BLaER1 treated with 17β-estradiol and CSF1 and Interleukin-3, amounts not matched to agents 10 nM and 100 nM (cell line): ENCODE data around the gene DCPS.
A peak's percentile ranks its signal among the peaks of the same experiment; 100 is the strongest.
"Not testable (repeated sequence)": the region's sequence is repeated elsewhere in the genome, so short reads cannot be mapped to it uniquely, and the experiment has no call there.

ENCODE experiments used
- H3K27ac ChIP-seq, 11 experiments: shearing (Covaris generic); formaldehyde crosslinking; 2 replicates each; pipeline ENCODE4 v1.8.1; 2022
- H3K27me3 ChIP-seq, 11 experiments: shearing (Covaris generic); formaldehyde crosslinking; 2 replicates each; pipeline ENCODE4 v1.8.1; 2022
- H3K36me3 ChIP-seq, 11 experiments: shearing (Covaris generic); formaldehyde crosslinking; 2 replicates each; pipeline ENCODE4 v1.8.1; 2022
- H3K4me1 ChIP-seq, 10 experiments: shearing (Covaris generic); formaldehyde crosslinking; 2 replicates each; pipeline ENCODE4 v1.8.1; 2022
- H3K4me2 ChIP-seq, 11 experiments: shearing (Covaris generic); formaldehyde crosslinking; 2 replicates each; pipeline ENCODE4 v1.8.1; 2022
- H3K4me3 ChIP-seq, 10 experiments: shearing (Covaris generic); formaldehyde crosslinking; 2 replicates each; pipeline ENCODE4 v1.8.1; 2022
- H3K9ac ChIP-seq, 11 experiments: shearing (Covaris generic); formaldehyde crosslinking; 2 replicates each; pipeline ENCODE4 v1.8.1; 2022
- H3K9me3 ChIP-seq, 11 experiments: shearing (Covaris generic); formaldehyde crosslinking; replicated peaks in 1 of 11; 2 replicates each; pipeline ENCODE4 v1.8.1; 2022
- H4K20me1 ChIP-seq, 11 experiments: shearing (Covaris generic); formaldehyde crosslinking; 2 replicates each; pipeline ENCODE4 v1.8.1; 2022
- Cebpa-rat ChIP-seq, 11 experiments: shearing (Covaris generic); IDR thresholded peaks; 2 replicates each; pipeline ENCODE4 v1.8.1; 2022

The DCPS gene

DNA sequence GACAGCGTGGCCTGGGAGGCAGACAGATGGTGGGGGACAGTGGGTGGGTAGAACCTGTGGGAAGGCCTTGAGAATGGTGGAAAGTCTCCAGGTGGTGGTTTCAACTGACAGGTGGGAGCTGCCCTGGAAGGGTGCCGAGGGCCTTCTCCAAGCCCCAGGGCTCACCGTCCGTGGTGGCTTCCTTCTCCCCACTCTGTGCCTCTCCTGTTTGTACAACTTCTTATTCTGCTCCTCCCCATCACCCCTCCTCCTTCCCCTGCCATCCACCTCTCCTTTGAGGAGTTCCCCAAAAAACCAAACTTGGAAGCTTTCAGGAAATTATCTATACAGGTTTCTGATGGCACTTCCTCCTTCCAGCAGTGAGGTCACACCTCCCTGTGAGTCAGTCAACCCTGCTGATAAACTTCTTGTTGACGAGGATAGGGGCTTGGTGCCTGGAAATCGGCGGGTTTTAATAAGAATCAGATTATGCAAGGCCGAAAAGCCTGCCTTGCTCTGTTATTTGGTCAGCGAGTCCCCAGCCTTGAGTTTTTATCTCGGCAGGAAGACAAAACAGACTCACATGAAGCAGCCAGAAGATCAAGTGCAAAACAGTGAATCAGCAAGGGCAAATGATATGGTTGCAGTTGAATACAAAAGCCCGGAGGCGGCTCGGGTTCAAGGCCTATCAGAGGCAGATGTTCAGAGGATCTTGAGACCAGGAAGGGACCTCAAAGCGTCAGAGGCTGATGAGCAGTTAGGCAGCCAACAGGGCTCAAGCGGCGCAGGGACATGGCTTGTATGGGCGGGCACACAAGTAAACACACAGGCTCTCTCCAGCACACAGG is 42.1 kb downstream of the DCPS start:
- H3K27ac ChIP-seq, result peak overlapping the region; percentile 43 to 71 (median 60); a peak in 20 of 22 replicates
- H3K9me3 ChIP-seq, result no peaks in the 10 kb centered on the region
- H3K4me2 ChIP-seq, result peak overlapping the region; percentile 69 to 89 (median 77)
- peaks cover 0 to 71% (median 30%) of the 10 kb centered on the region in 11 experiments; a peak in 18 of 22 replicates for H4K20me1 ChIP-seq
- peak overlapping the region in 1 of 10 experiments; percentile 31; a peak in 1 of 20 replicates for H3K4me3 ChIP-seq
- no peaks in the 10 kb centered on the region for H3K27me3 ChIP-seq
- peaks cover 21 to 65% (median 48%) of the 10 kb centered on the region in 11 experiments; a peak in 21 of 22 replicates for H3K36me3 ChIP-seq
- TF ChIP-seq Cebpa-rat (IDR thresholded peaks at IDR 0.05), result no peak
- peak overlapping the region in 9 of 11 experiments; percentile 6 to 60 (median 46); a peak in 16 of 22 replicates for H3K9ac ChIP-seq
- H3K4me1 ChIP-seq, result peaks cover 62 to 80% (median 72%) of the 10 kb centered on the region in 10 experiments

DNA sequence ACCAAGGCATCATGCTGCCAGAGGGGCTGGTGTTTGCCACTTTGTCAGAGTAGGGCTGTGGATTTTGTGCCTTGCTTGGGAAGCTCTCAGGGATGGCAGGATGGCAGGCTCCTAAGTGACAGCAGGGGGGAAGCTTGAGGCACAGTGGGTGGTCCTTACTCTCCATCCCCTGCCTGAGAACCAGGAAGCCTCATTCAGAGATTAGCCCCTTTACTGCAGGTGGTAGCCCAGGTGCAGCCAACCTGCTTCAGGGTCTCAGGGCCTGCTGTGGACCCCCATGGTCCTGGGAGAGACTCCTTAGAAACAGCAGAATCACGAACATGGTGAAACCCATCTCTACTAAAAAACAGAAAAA is 42.7 kb downstream of the DCPS start:
- no peaks in the 10 kb centered on the region for H3K9me3 ChIP-seq
- TF ChIP-seq Cebpa-rat (IDR thresholded peaks at IDR 0.05), result no peak
- no peaks in the 10 kb centered on the region for H3K27me3 ChIP-seq
- H3K9ac ChIP-seq, result peak overlapping the region in 10 of 11 experiments; percentile 6 to 60 (median 44); a peak in 16 of 22 replicates
- peak overlapping the region in 1 of 10 experiments; percentile 31; a peak in 2 of 20 replicates for H3K4me3 ChIP-seq
- H3K4me1 ChIP-seq, result peaks cover 62 to 80% (median 72%) of the 10 kb centered on the region in 10 experiments
- H3K36me3 ChIP-seq, result peaks cover 21 to 65% (median 45%) of the 10 kb centered on the region in 11 experiments; a peak in 21 of 22 replicates
- peak overlapping the region; percentile 69 to 89 (median 77) for H3K4me2 ChIP-seq
- peak overlapping the region in 10 of 11 experiments; percentile 43 to 71 (median 60); a peak in 20 of 22 replicates for H3K27ac ChIP-seq
- H4K20me1 ChIP-seq, result peaks cover 0 to 66% (median 30%) of the 10 kb centered on the region in 11 experiments; a peak in 18 of 22 replicates

DNA sequence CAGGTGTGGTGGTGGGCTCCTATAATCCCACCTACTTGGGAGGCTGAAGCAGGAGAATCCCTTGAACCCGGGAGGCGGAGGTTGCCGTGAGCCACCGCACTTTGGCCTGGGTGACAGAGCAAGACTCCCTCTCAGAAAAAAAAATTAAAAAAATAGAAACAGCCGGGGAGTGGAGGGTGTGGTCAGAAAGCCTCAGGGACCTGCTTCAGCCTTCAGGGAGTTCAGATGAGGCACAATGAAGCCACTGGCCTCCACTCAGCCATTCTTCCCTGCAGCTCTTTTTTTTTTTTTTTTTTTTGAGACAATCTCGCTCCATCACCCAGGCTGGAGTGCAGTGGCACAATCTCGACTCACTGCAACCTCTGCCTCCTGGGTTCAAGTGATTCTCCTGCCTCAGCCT is 43.1 kb downstream of the DCPS start:
- H3K4me1 ChIP-seq, result peaks cover 62 to 80% (median 72%) of the 10 kb centered on the region in 10 experiments
- H3K9ac ChIP-seq, result peak overlapping the region in 9 of 11 experiments; percentile 6 to 60 (median 46); a peak in 12 of 22 replicates
- H3K4me3 ChIP-seq, H3K27me3 ChIP-seq, H3K9me3 ChIP-seq: not testable (repeated sequence)
- peak overlapping the region in 9 of 11 experiments; percentile 43 to 71 (median 61); a peak in 15 of 22 replicates for H3K27ac ChIP-seq
- peak overlapping the region; percentile 69 to 89 (median 77) for H3K4me2 ChIP-seq
- H4K20me1 ChIP-seq, result peaks cover 0 to 62% (median 30%) of the 10 kb centered on the region in 11 experiments; a peak in 18 of 22 replicates
- H3K36me3 ChIP-seq, result peaks cover 21 to 63% (median 42%) of the 10 kb centered on the region in 11 experiments; a peak in 21 of 22 replicates

DNA sequence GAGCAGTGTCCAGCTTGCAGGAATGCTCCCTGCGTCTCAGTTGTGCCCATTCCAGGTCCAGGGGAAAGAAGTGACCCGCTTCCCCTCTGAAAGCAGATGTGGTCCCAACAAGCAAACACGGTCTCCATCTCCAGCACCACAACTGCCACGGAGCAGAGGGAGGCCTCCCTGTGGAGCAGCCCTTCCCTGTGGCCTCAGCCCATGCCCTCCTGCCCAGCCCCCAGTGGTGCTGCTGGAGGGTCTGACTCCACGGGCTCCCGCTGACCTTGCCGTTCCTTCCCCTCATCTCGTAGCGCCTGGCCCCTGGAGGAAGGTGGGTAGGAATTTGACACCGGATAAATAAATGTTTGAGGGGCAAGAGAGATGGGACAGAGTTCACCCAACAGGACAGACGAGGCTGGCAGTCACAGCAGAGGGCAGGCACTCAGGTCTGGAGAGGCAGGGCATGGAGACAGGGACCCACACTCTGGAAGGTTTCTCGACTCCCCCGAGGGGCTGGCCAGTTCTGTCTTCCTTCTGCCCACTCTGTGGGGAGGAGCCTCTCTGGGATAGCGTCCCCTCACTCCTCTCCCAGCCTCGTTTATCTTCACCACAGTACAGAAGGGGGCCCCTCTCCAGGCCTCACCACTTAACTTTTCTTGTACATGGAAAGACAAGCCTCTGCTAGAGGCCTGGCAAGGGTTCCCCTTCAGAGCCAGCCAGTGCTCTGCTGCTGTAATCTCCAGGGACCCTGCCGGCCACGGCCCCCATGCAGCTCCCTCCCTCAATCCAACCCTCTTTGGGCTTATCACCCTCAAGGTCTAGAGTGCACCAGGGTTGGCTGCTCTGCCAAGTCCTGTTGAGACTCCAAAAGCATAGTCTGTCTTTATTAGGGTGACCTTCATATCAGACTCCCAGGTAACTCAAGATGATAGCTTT is 44.1 kb downstream of the DCPS start:
- Histone ChIP-seq H3K9ac (peak overlapping the region in 6 of 11 experiments; percentile 13 to 55 (median 34); a peak in 8 of 22 replicates), H3K9me3 (no peaks in the 10 kb centered on the region), H3K4me3 (no peak overlapping the region), H4K20me1 (peaks cover 0 to 57% (median 30%) of the 10 kb centered on the region in 11 experiments; a peak in 18 of 22 replicates), H3K4me1 (peaks cover 66 to 84% (median 73%) of the 10 kb centered on the region in 10 experiments), H3K27me3 (no peaks in the 10 kb centered on the region), H3K27ac (peak overlapping the region in 7 of 11 experiments; percentile 5 to 52 (median 26); a peak in 10 of 22 replicates), H3K36me3 (peaks cover 20 to 54% (median 35%) of the 10 kb centered on the region in 11 experiments; a peak in 21 of 22 replicates), H3K4me2 (peak overlapping the region; percentile 26 to 89 (median 77))
- no peak for TF ChIP-seq Cebpa-rat (IDR thresholded peaks at IDR 0.05)

DNA sequence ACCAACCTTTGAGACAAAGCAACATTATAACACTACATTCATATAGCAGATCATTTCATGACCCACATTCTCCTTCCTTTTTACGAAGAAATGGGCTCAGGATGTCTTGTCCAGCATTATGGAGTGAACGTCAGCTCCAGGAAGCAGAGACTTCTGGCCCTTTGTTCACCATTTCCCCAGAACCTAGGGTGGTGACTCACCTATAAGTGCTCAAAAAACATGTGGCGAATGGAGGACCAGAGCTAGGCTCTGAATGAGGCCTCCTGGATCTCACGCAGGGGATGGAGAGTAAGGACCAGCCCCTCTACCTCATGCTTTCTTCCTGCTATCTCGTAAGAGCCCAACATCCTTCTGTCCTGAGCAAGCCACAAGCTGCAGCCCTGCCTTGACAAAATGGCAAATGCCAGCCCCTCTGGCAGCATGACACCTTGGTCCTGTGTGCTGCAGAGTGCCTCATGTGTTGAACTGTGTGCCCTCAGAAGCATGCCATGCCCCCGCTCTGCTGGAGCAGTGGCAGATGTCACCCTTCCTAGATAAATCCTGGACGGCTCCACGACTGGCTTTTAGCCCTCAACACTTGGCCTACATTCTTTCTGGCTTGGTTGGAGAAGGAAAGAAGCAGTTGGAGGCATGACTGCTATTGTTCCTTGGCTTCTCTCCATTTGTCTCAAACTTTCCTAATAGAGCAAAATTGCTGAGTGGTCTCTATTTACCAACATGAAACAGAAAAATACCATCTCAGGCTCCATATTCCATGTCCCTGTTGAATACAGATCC is 45.1 kb downstream of the DCPS start:
- Histone ChIP-seq H3K36me3 (peaks cover 11 to 44% (median 25%) of the 10 kb centered on the region in 11 experiments; a peak in 20 of 22 replicates), H3K4me1 (peaks cover 76 to 94% (median 82%) of the 10 kb centered on the region in 10 experiments), H3K9ac (peak overlapping the region in 1 of 11 experiments; percentile 26; a peak in 1 of 22 replicates), H3K27me3 (no peaks in the 10 kb centered on the region), H3K4me3 (no peak overlapping the region), H3K27ac (peak overlapping the region in 5 of 11 experiments; percentile 1 to 52 (median 26); a peak in 1 of 22 replicates), H3K4me2 (peak overlapping the region; percentile 2 to 89 (median 77); a peak in 19 of 22 replicates), H4K20me1 (peaks cover 0 to 47% (median 30%) of the 10 kb centered on the region in 11 experiments; a peak in 18 of 22 replicates), H3K9me3 (no peaks in the 10 kb centered on the region)
- no peak for TF ChIP-seq Cebpa-rat (IDR thresholded peaks at IDR 0.05)

DNA sequence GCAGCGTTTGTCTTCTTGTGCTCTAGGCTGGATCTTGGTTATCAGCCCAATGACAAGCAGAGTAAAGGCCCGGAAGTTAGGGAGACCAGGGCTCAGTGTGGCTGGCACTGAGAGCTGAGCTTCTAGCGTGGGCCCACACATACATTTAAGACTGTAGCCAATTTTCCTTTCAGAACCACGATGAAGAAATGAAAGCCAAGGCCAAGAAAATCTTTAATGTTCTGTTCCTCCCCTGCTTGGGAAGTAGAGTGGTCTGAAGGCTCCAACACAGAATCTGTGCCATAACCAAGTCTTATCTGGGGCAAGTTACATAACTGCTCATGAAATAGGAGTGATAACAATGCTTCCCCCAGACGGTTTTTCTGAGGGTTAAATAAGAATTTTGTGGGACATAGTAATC is 47.0 kb downstream of the DCPS start:
- no peak overlapping the region for H3K4me3 ChIP-seq
- no peaks in the 10 kb centered on the region for H3K9me3 ChIP-seq
- H3K4me2 ChIP-seq, result peak overlapping the region; percentile 46 to 99 (median 95); a peak in 16 of 22 replicates
- peaks cover 74 to 91% (median 83%) of the 10 kb centered on the region in 10 experiments for H3K4me1 ChIP-seq
- H3K27me3 ChIP-seq, result no peaks in the 10 kb centered on the region
- no peak for TF ChIP-seq Cebpa-rat (IDR thresholded peaks at IDR 0.05)
- peak overlapping the region in 2 of 11 experiments; percentile 54 to 93; a peak in 3 of 22 replicates for H3K27ac ChIP-seq
- H4K20me1 ChIP-seq, result peaks cover 0 to 34% (median 22%) of the 10 kb centered on the region in 11 experiments; a peak in 16 of 22 replicates
- peaks cover 0 to 26% (median 9%) of the 10 kb centered on the region in 11 experiments; a peak in 9 of 22 replicates for H3K36me3 ChIP-seq
- H3K9ac ChIP-seq, result no peak overlapping the region; a peak in 1 of 22 replicates

DNA sequence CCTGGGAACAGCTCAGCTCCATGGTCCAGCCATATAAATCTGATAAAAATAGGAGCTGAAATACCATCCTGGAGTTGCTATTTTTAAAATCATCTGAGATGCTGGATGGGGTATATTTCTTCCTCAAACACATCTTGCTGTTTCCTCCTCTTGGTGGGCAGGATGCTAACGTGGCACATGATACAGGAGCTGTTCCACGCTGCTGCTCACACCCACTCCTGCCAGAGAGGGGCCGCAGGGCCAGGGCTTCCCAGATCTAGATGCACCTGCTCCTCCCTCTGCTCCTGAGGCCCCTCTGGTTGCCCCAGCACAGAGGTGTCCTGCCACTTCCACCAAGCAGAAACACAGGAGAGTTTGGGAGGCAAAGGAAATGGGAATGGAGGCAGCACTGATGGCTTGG is 48.3 kb downstream of the DCPS start:
- H3K4me3 ChIP-seq, result no peak overlapping the region; a peak in 1 of 20 replicates
- TF ChIP-seq Cebpa-rat (IDR thresholded peaks at IDR 0.05), result no peak
- H3K4me2 ChIP-seq, result peak overlapping the region; percentile 46 to 99 (median 95)
- H4K20me1 ChIP-seq, result peaks cover 0 to 23% (median 14%) of the 10 kb centered on the region in 11 experiments; a peak in 14 of 22 replicates
- peaks cover 0 to 26% (median 9%) of the 10 kb centered on the region in 11 experiments; a peak in 9 of 22 replicates for H3K36me3 ChIP-seq
- H3K27ac ChIP-seq, result peak overlapping the region in 8 of 11 experiments; percentile 37 to 93 (median 53); a peak in 12 of 22 replicates
- no peaks in the 10 kb centered on the region for H3K27me3 ChIP-seq
- no peaks in the 10 kb centered on the region for H3K9me3 ChIP-seq
- peaks cover 73 to 91% (median 82%) of the 10 kb centered on the region in 10 experiments for H3K4me1 ChIP-seq
- peak overlapping the region in 3 of 11 experiments; percentile 3 to 39 (median 32); a peak in 4 of 22 replicates for H3K9ac ChIP-seq
